GM10248 (cell line): ENCODE measurements around the gene KDM4C.

Experiments used
- CTCF ChIA-PET: fragments of 300-600 bp; sonication (Branson Sonifier 250); formaldehyde crosslinking; extraction: SDS; loops from one replicate; lab custom pipeline; 2021; ENCODE audit warnings: antibody characterized with exemption; lab: Yijun Ruan, JAX
- POLR2A ChIA-PET: fragments of 350-650 bp; sonication (Branson Sonifier 250); formaldehyde crosslinking; extraction: SDS; loops from one replicate; lab custom pipeline; 2020; ENCODE audit warnings: antibody characterized with exemption; lab: Yijun Ruan, JAX
- DNase-seq: peaks from one replicate; pipeline ENCODE4 v3.0.0; 2012; ENCODE audit errors: extremely low spot score
- TF ChIP-seq, protein P1 (sequence below): IDR thresholded peaks from 2 replicates; pipeline ENCODE4 v1.5.1; 2012; ENCODE audit warnings: mild to moderate bottlenecking, low read depth; ENCODE audit errors: extremely low read depth, missing control alignments, control extremely low read depth

Gene KDM4C

DNA sequence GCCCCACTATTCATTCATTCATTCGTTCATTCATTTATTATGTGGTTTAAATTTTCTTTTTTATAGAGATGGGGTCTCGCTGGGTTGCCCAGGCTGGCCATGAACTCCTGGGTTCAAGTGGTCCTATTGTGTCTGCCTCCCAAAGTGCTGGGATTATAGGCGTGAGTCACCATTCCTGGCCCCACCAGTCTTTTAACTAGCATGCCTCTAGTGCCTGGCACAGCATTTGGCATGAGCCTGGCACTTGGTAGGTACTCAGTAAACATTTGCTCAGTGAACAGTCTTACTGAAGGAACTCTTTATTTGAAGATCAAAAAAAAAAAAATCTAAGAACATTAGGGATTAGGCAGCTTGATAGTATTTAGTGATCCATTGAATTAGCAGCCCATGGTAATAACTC is 98.1 kb downstream of the KDM4C start:
- TF ChIP-seq, protein P1, sequence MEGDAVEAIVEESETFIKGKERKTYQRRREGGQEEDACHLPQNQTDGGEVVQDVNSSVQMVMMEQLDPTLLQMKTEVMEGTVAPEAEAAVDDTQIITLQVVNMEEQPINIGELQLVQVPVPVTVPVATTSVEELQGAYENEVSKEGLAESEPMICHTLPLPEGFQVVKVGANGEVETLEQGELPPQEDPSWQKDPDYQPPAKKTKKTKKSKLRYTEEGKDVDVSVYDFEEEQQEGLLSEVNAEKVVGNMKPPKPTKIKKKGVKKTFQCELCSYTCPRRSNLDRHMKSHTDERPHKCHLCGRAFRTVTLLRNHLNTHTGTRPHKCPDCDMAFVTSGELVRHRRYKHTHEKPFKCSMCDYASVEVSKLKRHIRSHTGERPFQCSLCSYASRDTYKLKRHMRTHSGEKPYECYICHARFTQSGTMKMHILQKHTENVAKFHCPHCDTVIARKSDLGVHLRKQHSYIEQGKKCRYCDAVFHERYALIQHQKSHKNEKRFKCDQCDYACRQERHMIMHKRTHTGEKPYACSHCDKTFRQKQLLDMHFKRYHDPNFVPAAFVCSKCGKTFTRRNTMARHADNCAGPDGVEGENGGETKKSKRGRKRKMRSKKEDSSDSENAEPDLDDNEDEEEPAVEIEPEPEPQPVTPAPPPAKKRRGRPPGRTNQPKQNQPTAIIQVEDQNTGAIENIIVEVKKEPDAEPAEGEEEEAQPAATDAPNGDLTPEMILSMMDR = no peak
- CTCF ChIA-PET = interaction anchor here (1.1 kb wide), 1 partner anchor 11 kb away, joined by 3 read pairs; no protein-coding TSS in a partner anchor
- POLR2A ChIA-PET = no interaction called here
- no peak for DNase-seq

DNA sequence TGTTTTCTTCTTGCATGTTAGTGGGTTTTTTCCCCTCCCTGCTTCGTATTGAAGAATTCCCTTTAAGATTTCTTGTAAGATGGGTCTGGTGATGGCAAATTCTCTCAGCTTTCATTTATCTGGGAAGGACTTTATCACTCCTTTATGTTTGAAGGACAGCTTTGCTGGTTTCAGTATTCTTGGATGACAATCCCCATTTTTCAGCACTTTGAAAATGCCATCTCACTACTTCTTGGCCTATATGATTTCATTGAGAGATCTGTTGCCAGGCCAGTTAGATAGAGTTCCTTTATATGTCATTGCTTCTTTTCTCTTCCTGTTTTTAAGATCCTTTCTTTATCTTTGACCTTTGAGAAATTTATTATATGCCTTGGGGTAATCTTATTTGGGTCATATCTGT is 106.3 kb downstream of the KDM4C start:
- CTCF ChIA-PET = interaction anchor here (0.6 kb wide), 1 partner anchor 75 kb away, joined by 3 read pairs; no protein-coding TSS in a partner anchor
- no peak for DNase-seq
- POLR2A ChIA-PET = no interaction called here
- TF ChIP-seq, protein P1 = no peak

DNA sequence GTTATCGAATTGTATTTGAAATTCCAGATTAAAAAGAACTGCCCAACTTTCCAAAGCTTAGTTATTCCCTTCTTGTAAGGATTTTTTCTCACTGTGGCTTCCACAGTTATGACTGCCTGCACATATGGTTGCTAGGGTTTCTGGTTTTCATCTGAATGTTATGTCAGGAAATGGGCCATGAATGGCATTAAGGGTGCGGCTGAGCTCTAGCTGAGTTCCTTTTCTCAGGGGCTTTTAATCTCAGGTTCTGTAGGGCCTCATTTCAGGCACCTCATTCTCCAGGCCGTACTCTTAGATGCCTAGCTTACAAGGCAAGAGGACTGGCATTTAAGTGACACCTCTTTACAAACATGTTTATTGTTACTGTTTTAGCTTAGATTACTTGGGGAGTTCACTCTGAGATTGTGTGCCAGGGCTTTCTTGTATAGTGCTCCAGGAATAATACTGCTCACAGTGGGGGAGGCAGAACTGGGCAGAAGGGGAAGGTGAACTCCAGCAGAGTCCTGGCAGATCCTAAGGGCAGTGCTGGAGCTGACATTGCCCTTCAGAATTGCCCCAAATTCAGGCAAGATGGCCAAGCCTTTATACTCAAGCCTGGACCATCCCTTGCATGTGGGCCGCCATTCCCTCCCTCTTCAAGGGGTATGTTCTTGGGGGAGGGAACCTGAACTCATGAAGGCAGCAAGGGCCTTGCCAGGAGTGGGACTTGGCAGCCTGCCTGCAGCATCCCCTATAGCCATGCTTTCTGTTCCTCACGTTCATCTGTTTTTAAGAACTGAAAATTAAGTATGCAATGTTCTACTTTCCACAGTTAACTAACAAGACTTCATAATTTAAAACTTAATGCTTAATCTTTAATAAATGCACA is 111.5 kb downstream of the KDM4C start:
- no peak for DNase-seq
- POLR2A ChIA-PET = no interaction called here
- CTCF ChIA-PET = interaction anchor here (0.9 to 1.5 kb wide), 4 partner anchors 9 to 30 kb away, joined by 3 to 4 read pairs (median 4); no protein-coding TSS in a partner anchor
- TF ChIP-seq, protein P1 = no peak

DNA sequence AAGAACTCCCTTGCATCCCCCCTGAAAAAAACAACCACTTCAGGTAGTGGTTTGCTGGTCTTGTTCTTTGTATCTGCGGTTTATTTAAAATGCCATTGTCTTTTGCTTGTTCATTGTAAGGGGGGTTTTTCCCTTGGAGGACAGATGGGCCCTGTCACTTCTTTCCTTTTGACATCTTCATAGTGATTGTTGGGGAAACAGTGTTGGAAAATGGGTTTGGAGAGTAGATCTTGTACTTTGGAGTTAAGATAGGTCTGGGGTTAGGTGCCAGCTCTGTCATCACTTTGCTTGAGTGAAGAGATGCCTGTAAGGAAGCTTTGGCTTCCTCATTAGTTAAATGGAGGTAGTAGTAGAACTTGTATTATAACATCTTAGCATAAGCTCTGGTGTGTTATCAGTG is 112.4 kb downstream of the KDM4C start:
- CTCF ChIA-PET = no interaction called here
- TF ChIP-seq, protein P1 = no peak
- POLR2A ChIA-PET = no interaction called here
- no peak for DNase-seq

DNA sequence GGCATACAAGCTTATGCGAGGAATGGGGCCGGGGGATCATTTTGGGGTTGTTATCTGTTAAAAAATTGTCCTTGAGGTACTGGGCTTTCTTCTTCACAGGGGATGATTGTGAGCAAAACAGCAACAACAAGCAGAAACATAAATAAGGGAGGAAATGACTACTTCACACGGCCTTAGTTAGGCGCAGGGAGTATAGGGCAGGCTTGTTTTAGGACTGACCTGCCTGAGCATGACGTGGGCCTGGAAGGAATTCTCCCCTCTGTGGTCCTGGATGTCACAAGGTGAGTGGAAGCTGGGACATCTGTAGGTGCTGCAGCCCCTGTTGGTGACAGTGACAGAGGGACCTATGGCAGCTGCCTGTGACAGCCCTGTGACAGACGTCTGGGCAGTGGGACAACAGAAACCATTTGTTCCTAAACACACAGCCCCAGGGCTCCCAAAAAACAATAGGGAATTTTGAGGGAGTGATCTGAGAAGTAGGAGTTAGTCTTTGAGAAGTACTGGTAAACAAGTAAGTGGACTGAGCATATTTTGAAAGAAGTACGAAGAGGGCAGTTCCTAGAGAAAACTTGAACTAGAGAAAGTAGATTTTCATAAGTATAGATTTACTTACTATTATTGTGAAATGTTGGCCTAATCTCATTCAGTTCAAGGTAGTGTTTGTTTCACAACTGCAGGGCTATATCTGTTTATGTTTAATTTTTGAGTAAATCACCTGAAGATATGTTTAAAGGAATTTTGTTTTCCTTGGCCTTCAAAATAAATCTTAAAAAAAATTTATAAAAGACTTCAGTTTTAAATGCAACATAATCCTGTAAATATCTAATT is 113.1 kb downstream of the KDM4C start:
- CTCF ChIA-PET = no interaction called here
- TF ChIP-seq, protein P1 = no peak
- DNase-seq = no peak
- POLR2A ChIA-PET = no interaction called here

DNA sequence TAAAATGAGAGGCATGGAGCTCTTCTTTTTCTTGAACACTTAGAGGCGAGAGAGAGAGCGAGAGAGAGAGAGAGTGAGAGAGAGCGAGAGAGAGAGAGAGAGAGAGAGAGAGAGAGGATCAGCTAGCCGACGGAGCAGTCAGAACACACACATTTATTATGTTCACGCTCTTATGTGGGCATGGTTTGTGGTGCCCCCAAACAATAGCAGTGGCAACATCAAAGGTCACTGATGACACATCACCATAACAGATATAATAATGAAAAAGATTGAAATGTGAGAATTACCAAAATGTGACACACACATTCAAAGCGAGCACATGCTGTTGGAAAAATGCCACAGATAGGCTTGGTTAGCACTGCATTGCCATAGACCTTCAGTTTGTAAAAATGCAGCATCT is 116.1 kb downstream of the KDM4C start:
- ChIA-PET CTCF (interaction anchor here (1.0 to 1.9 kb wide), 3 partner anchors 10 to 15 kb away, joined by 3 to 5 read pairs (median 5); no protein-coding TSS in a partner anchor), POLR2A (no interaction called here)
- DNase-seq = no peak
- TF ChIP-seq, protein P1 = no peak
